NCI-H510A (cell line): ENCODE results near the gene PYCR2.

Experiments
- DNase-seq: peaks from one replicate; lab custom pipeline; 2025; lab: John Stamatoyannopoulos, UW

The PYCR2 gene

DNA sequence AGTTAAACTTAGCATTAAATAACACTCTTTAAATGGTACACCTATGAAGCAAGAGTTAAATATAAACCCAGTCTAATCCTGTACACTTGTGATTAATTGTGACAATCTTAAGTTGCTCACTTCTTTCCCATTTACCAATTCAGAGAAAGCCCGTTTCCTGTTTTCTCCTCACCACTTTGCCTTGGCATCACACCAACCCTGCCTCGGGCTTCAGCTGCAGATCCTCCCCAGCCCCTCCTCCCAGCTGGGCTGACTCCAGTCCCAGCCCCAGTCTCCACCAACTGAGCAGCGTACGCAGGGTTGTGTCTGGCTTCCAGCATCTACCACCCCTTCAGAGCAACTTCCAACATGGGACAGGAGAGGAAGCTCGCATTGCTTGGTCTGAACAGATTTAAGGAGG lies 4.1 kb downstream of the PYCR2 start:
- DNase-seq: no peak

DNA sequence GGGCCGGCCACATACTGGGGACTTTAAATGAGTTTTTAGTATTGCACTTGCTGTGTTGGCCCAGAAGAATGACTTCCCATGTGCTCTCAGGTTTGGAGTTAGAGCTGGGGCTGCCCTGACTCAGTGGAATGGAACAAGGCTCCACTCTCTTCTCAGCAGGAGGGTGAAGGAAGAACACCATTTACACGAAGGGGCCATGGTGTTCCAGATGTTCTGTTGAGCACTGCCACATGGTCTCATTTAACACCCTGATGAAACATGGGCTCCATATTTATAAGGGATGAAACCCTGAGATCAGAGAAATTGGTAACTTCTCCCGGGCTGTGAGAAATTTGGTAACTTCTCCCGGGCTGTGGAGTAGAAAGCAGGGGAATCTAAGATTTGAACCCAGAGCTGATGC lies 5.8 kb downstream of the PYCR2 start:
- DNase-seq: no peak

DNA sequence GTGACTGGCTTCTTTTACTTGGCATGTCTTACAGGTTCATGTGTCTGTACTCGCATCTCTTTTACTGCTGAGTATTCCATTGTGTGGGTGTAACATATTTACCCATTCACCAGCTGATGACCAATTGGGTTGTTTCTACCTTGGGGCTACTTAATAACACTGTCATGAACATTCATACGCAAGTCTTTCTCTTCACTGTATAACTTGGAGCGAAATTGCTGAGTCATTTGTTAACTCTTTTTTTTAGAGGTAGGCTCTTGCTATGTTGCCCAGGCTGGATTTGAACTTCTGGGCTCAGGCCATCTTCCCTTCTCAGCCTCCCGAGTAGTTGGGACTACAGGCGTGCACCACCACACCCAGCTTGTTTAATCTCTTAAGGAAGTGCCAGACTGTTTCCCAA lies 6.5 kb downstream of the PYCR2 start:
- DNase-seq: no peak

DNA sequence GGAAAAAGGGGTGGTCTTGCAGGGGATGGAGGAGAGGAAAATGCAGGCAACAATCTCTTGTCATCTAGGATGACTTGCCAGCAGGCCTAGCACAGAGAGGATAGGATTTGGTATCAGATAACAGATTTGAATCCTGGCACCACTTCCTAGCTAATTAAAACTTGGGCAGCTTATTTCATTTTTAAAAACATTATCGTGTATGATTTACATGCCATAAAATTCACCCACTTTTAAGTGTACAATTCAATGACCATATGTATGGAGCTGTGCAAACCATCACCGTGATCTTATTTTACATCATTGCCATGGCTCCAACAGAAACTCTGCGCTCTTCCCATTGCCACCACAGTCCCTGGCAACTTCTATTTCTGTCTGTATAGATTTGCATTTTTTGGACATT lies 6.9 kb downstream of the PYCR2 start:
- no peak for DNase-seq

DNA sequence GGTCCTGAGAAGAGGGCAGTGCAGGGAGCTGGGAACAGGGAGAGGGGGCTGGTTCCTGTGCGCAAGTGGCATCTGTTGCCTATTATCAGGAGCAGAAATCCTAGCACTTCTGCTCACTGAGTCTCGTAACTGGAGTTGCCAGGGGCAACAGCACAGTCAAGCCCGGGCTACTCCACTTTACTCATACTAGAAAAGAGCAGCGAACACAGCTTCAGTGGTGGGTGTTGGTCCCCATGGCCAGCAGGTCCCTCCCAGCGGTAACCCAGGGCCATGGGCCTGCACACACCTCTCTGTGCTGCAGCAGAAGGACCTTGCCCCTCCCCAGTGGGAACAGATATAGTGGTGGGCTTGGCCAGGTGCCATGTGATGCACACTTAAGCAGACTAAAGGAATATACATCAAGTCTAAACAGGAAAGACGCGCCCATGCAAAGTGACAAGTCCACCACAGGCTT lies 8.5 kb downstream of the PYCR2 start:
- no peak for DNase-seq

DNA sequence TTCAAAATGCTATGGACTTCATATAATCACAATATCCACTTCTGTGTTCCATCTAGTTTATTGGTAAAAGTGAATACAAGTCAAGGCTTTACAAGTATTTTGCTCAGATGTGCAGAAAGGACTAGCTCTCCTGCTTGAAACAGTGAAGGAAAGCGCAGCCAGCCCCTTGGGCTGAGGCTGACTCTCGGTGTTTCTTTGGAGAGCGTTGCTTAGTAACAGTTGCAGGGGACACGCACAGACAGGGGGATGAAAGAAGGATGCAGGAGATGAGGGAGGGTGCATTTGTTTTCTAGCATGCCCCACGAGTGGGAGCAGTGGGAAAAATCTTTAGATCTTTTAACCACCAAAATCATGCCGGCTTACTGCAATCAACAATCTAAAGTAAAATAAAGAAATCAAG lies 9.1 kb downstream of the PYCR2 start:
- DNase-seq: no peak

DNA sequence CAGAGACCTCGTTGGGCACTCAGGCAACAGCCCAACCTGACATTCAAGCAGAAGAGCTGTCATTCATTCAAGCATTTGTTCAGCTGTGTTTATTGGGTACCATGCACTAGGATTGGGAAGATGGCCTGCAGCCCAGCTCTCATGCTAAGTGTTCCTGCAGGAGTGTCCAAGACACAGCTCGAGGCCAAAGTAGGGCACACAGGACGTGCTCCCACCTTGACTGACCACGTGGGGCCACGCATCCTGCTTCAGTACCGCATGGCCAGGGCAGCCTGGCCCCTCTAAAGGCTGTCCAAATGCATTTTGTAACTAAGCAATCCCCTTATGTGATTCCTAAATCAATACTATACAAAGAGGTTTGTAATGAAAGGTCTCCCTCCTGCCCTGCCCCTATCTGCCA lies 9.7 kb downstream of the PYCR2 start:
- DNase-seq: no peak

DNA sequence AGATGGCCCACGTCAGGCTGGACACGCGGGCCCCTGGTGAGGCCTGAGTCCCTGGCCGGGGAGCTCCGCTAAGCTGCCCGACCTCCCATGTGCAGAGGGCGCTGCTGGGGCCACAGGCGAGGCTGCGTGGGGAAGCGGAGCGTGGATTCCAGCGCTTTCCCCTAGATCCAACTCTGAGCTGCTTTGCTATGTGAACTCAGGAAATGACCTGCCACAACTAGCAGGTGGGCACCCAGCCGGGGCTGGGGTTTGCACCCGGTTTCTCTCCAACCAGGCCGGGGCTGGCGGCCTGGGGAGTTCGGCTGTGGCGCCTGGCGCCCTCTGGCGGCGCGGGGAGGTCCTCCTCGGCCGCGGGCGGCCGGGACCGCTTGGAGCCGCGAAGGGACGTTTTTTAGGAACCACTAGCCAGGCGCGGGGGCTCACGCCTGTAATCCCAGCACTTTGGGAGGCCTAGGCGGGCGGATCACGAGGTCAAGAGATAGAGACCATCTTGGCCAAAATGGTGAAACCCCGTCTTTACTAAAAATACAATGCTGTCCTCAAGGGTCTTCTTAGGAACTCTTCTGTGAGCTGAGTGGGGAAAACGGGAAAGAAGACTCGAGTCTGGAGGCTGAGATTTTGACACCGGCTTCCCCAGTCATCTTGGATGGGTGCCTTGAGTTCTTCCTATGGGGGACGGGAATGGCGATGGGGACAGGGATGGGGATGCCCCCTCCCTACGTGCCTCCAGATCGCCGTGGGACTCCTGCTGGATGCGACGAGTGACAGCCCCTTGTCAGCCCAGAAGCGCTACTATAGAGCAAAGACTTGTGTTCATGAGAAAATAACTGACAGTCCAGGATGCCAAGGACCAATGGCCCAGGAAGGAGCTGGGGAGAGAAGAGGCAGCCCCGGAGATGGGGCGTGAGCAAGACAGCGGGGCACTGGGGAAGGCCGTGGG lies 12.6 kb downstream of the PYCR2 start:
- no peak for DNase-seq

DNA sequence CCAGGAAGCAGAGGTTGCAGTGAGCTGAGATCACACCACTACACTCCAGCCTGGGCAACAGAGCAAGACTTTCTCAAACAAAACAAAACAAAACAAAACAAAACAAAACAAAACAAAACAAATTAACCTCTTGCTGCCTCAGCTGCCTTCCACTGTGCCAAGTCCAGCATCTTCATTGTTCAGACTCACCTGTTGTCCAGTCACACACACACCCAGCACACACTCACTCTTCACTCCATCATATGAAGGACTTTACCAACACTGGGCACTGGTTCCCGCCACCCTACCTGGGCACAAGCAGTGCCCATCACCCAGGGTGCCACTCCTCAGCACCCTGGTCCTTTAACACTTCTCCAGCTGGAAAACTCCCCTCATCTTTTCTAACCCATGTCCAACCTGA lies 14.6 kb downstream of the PYCR2 start:
- DNase-seq: no peak

DNA sequence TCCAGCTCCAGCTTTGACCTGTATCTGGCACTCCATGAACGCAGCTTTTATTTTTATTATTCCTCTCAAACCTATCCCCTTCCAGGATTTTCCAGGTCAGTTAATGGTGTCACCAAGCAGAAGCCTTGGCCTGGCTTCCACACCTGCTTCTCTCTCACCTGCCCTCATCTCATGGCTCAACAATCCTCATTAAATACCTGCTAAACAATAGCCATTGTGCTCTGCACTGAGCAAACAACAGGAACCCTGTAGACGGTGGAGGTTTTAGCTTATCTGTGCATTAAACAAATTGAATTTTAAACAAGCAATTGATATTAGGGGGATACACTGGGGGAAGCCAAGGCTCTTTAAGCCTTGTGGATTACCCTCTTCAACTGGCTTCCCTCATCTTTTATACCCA lies 15.3 kb downstream of the PYCR2 start:
- peak; percentile 76 for DNase-seq

DNA sequence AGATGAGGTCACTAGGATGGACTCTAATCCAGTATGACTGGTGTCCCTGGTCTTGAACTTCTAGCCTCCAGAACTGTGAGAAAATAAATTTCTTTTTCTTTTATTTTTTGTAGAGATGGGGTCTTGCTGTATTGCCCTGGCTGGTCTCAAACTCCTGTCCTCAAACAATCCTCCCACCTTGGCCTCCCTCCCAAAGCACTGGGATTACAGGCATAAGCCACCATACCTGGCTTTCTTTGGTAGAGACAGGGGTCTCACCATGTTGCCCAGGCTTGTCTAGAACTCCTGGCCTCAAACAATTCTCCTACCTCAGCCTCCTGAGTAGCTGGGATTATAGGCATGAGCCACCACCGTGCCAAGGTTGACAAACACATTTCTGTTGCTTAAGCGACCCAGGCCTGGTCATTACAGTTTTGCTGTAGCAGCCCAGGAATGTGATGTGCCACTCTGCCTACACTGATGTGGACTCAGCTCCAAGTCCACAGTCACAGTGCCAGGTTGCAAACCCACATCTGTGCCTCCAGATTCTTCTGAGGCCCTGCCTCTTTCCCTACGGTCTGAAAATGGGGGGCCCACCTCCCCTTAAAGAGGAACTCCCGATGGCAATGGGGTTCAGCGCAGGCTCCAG lies 15.9 kb downstream of the PYCR2 start:
- DNase-seq: no peak

DNA sequence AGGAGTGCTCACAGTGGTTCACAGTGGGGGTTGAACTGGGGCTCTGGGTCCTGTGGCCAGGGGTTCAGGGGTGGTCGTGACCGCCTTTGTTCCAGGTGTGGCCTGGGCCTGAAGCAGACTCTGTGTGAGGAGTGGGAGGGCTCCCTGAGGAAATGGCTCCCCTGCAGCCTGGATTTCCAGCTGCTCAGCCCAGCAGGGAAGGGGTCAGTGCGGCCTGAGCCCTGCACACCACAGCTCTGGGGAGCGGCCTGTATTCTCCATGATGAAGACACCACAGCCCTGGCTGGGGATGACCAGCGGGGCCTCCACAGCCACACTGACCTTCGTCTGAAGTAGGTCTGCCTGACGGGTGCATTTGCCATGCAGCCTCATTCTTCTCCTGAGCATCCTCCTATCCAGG lies 16.7 kb downstream of the PYCR2 start:
- no peak for DNase-seq

DNA sequence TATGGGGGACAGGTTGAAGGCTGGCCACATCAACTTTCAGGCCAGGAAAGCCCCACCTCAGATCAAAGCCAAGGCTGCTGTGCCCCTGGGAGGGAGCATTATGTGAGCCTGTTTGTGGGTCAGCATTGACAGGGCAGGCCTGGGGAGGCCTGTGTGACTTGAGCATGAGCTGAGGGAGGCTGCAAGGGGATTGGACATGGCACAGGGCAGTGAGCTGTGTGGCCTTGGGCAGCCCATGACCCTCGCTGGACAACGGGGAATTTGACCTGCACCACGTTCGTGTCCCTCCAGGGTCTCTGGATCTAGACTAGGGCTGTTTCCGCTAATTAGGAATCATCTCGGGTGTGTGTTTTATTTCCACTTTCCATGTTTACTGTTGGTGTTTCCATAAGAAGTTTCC lies 17.6 kb downstream of the PYCR2 start:
- no peak for DNase-seq

DNA sequence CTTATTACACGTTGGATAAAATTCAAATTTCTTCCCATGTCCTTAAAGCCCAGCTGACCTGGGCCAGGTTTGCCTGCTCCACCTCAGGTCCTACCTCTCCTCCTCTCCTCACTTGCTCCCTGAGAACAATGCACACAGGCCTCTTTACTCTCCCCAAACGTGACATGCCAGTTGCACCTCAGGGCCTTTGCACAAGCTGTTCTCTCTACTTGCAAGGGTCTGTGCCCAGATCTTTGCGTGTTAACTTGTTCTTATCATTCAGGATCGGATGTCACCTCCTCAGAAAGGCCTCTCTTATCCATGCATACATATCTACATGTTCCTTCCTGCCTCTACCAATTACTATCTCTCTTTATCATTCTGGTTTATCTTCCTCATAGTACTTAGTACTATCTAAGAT lies 20.4 kb downstream of the PYCR2 start:
- no peak for DNase-seq

DNA sequence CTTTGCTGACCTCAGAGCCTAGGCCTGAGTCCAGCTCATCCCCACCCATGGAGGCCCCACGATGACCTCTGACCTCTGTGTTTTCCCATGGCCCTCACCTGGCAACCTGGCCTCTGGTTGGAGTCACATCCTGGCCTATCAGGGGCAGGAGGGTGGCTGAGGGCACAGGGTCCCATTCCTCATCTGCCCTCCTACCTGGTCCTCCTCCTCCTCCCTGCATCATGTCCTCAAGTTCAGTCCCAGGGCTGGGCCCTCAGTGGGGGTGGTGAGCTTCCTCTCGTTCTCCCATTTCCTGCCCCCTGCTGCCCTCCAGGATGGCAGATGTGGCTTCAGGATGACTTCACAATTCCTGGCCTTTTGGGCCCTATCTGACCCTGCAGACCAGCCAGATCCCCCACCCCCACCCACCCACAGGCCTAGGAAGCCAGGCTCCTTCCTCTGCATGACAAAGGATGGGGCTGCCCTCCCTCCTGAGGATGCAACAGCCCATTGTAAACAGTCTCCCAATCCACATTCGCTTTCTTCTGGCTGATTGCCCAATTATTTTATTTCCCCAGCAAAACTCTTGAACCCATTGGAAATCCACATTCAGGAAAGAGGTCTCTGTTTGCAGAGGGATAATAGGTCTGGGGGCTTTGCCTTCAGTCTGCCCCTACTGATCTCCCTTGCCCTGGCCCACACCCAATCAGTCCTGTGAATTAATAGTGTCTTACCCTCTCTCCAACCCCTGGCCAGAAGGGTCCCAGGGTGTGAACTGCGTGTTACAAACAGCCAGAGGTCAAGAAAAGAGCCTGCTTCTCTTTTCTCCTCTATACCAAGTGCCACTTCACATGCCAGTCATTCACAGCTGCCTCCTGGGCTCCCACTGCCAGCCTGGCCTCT lies 24.8 kb downstream of the PYCR2 start:
- no peak for DNase-seq

DNA sequence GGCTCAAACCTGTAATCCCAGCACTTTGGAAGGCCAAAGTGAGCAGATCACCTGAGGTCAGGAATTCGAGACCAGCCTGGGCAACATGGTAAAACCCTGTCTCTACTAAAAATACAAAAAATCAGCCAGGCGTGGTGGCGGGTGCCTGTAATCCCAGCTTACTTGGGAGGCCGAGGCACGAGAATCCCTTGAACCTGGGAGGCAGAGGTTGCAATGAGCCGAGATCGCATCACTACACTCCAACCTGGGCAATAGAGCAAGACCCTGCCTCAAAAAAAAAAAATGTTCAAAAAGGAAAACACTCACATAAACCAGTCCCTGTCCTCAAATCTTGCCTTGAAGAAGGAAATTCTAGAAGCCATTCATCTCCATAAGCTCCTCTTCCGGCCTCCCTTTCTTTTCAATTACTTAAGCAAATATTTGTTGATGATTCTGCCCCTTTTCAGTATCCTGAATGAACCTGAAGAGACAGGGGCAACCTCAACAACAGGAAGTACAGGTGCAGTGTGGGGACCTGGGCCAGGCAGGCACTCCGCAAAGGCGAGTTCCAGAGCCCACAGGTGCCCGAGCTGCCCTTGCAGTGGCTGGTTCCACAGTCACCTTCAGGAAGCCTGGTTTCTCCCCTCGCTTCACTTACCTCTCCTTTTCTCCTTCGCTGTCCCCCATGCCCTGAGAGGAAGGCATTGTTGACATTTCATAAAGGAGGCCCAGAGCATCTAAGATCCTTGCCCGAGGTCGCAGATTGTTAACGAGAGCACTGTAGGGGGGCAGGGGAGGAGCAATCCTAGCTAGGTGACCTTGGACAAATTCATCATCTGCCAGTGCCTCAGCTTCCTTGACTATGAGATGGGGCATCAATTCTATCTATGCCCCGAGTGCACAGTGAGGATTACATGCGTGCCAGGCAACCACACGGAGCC lies 26.2 kb downstream of the PYCR2 start:
- DNase-seq: peak; percentile 65

DNA sequence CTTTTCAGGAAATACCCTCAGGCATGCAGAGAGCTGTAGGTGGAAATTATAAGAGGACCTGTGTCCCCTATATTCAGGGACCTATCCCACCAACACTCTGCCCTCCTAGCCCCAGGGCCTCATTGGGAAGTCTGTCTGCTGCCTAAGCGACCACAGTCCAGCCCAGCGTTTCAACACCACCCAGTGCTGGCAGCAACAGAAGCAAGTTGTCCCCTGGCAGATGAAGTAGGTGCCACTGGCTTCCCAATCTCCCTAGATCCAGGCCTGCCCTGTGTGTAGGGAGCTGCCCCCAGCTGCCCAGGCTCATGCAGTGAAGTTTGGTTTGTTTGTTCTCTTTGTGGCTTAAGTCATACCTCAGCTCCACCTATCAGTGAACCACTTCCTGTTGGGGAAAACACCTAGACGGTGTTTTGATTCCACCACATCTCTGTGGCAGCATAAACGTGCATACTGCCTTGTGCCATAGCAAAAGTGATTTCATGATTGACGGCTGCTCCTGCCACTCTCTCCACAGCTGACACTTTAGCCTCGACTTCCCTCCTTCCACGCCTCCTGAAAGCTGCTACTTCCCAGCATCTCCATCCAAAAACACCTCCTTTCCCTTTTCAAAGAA lies 27.0 kb downstream of the PYCR2 start:
- DNase-seq: peak; percentile 66

DNA sequence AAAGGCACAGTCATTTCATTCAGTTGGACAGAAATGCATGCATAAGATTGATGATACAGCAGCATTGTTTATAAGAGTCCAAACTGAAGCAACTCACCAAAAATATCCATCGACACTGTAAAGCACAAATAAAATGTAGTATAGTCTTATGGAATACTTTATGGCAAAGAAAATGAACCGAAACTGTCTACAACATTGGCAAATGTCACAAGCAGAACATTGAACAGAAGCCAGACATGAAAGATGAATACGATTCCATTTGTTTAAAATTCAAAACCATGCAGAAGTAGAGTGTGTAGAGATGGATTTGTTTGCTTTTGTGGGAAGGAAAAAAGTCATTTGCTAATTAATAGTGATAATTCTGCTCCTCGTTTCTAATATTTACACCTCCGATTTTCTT lies 27.6 kb downstream of the PYCR2 start:
- no peak for DNase-seq

DNA sequence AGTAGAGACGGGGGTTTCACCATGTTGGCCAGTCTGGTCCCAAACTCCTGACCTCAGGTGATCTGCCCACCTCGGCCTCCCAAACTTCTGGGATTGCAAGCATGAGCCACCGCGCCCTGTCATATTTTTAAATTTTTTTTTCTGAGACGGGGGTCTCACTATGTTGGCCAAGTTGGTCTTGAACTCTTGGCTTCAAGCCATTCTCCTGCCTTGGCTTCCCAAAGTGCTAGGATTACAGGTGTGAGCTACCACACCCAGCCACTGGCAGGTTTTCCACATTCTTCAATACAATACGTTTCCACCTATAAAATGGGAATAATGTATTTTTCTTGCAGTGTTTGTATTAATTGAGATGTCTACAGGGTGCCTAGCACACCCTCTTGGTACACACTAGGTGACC lies 31.7 kb downstream of the PYCR2 start:
- no peak for DNase-seq

DNA sequence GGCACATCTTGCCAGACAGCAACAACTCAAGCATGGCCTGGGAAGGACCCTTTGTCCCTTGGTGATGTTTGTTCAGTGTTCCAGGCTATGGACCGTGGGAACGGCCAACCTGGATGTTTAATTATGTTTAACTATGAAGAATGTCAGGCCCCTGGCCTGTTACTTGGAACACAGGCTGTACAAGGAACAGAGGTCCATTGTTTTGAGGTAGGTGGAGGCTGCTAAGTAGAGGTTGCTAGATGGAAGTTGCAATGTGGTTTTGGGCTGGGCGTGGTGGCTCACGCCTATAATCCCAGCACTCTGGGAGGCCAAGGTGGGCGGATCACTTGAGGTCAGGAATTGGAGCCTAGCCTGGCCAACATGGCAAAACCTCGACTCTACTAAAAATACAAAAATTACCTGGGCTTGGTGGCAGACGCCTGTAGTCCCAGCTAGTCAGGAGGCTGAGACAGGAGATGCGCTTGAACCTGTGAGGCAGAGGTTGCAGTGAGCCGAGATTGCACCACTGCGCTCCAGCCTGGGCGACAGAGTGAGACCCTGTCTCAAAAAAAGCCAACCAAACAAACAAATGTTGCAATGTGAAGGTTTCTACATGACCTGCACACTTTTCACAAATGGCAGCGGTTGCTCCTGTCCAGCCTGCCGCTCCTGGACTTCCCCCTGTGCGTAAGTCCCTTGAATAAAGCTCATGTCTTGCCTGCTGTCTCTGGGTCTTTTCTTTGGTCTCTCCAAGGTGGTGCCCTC lies 32.6 kb downstream of the PYCR2 start:
- no peak for DNase-seq
